AG04449 (cell line): Measurements from ENCODE around the gene UCK1.

Source experiments
- CTCF ChIA-PET: fragments of 350-600 bp; formaldehyde crosslinking; extraction: SDS; loops from one replicate; lab custom pipeline; 2021; ENCODE audit warnings: antibody characterized with exemption; lab: Yijun Ruan, JAX
- POLR2A ChIA-PET: fragments of 400-600, 350-600 bp; formaldehyde crosslinking; extraction: SDS; loops from one replicate; lab custom pipeline; 2020; ENCODE audit warnings: antibody characterized with exemption, inconsistent platforms; lab: Yijun Ruan, JAX
- DNase-seq: peaks from one replicate; pipeline ENCODE4 v3.0.0-alpha.2; 2010; ENCODE audit warnings: low read depth, low spot score
- H3K4me3 ChIP-seq: 2 replicates; pipeline ENCODE4 v1.5.1; 2011; ENCODE audit warnings: low read depth, mild to moderate bottlenecking, control low read depth, low read length
- CTCF ChIP-seq: IDR thresholded peaks from one replicate; pipeline ENCODE4 v1.5.1; 2011; ENCODE audit warnings: mild to moderate bottlenecking, moderate library complexity, low read length, control low read depth, inconsistent platforms; ENCODE audit not compliant: insufficient read depth; ENCODE audit errors: missing control alignments

Gene UCK1

GRCh38 chr9:131577005-131578000 lies 46.2 kb upstream of the UCK1 start:
- CTCF ChIA-PET = interaction anchor here (0.8 to 1.0 kb wide), 2 partner anchors 11 to 162 kb away, joined by 3 read pairs; no protein-coding TSS in a partner anchor
- POLR2A ChIA-PET = interaction anchor here (0.6 kb wide), 1 partner anchor 30 kb away, joined by 3 read pairs; no protein-coding TSS in a partner anchor
- H3K4me3 ChIP-seq = no peak overlapping the region
- no peak for DNase-seq
- no peak for TF ChIP-seq CTCF

- ChIA-PET CTCF (no interaction called here), POLR2A (interaction anchor here (0.6 kb wide), 1 partner anchor 29 kb away, joined by 3 read pairs; no protein-coding TSS in a partner anchor)
- DNase-seq = no peak
- TF ChIP-seq CTCF = no peak
- no peak overlapping the region for H3K4me3 ChIP-seq
These were observed 45.1 kb upstream of the UCK1 start for GRCh38 chr9:131575946-131576853.

- TF ChIP-seq CTCF = no peak
- POLR2A ChIA-PET = no interaction called here
- DNase-seq = no peak
- CTCF ChIA-PET = interaction anchor here (0.8 to 0.9 kb wide), 2 partner anchors 16 to 165 kb away, joined by 3 read pairs; partner anchors contain the start of gene RAPGEF1
- no peak overlapping the region for H3K4me3 ChIP-seq
These were observed 43.9 kb upstream of the UCK1 start for GRCh38 chr9:131574730-131575640.

GRCh38 chr9:131567910-131568309 lies 36.8 kb upstream of the UCK1 start:
- TF ChIP-seq CTCF = no peak
- no peak overlapping the region for H3K4me3 ChIP-seq
- POLR2A ChIA-PET = no interaction called here
- CTCF ChIA-PET = no interaction called here
- DNase-seq = no peak

GRCh38 chr9:131566158-131566557 lies 35.1 kb upstream of the UCK1 start:
- no peak for TF ChIP-seq CTCF
- POLR2A ChIA-PET = no interaction called here
- no peak overlapping the region for H3K4me3 ChIP-seq
- no peak for DNase-seq
- CTCF ChIA-PET = interaction anchor here (0.9 to 1.8 kb wide), 2 partner anchors 11 to 174 kb away, joined by 3 to 7 read pairs; partner anchors contain the start of gene RAPGEF1
